GM12878 (cell line): ENCODE data around the gene FMN2. TPM values are rescaled to one million over a fixed set of nuclear protein-coding genes. Genes with fewer than 3 reads are reported as not detected.

Experiments used
- ATAC-seq: fragments of 200-7000 bp; cut with Tn5 transposase; 3 replicates; pipeline ENCODE4 v1.9.1; 2020; ENCODE audit warnings: mild to moderate bottlenecking, moderate library complexity
- BruUV-seq: library from RNA; stranded (reverse); fragments of 400-500 nt; replicated peaks from 2 replicates; lab custom pipeline; 2021; lab: Mats Ljungman, UMichigan
- CTCF ChIA-PET: fragments of 300-600 bp; sonication (Branson Sonifier 250); formaldehyde crosslinking; extraction: SDS; loops from one replicate; lab custom pipeline; 2021; ENCODE audit warnings: inconsistent platforms; lab: Yijun Ruan, JAX
- POLR2A ChIA-PET: fragments of 350-600 bp; formaldehyde crosslinking; extraction: SDS; loops from one replicate; lab custom pipeline; 2021; ENCODE audit warnings: inconsistent platforms; lab: Charles Lee
- RAD21 ChIA-PET: fragments of 300-600 bp; sonication (Branson Sonifier 250); formaldehyde crosslinking; loops from one replicate; lab custom pipeline; 2023; ENCODE audit warnings: antibody characterized with exemption; ENCODE audit not compliant: unreplicated experiment; lab: Charles Lee
- SMC1A ChIA-PET: fragments of 300-600 bp; sonication (Branson Sonifier 250); formaldehyde crosslinking; loops from one replicate; lab custom pipeline; 2023; ENCODE audit not compliant: unreplicated experiment, uncharacterized antibody; lab: Charles Lee
- DNase-seq: peaks from one replicate; pipeline ENCODE4 v3.0.0-alpha.2; 2011; ENCODE audit warnings: low read depth, low spot score
- FAIRE-seq: peaks from 3 replicates; lab custom pipeline; 2011; peaks lifted over from hg19 to GRCh38; lab: Jason Lieb, UNC
- H2AFZ ChIP-seq: 2 replicates; pipeline ENCODE4 v1.6.0; 2011; ENCODE audit warnings: low read depth, low read length, control low read depth; ENCODE audit not compliant: control insufficient read depth
- H3K27ac ChIP-seq: 2 replicates; pipeline ENCODE4 v1.5.1; 2011; ENCODE audit warnings: control low read depth; ENCODE audit not compliant: control insufficient read depth, insufficient read depth
- H3K27me3 ChIP-seq, 2 experiments: replicated peaks in 1 of 2; 2 replicates each; pipeline versions ENCODE4 v1.6.0 to v1.6.1; 2011; ENCODE audit warnings: low read length in 1 of 2; ENCODE audit not compliant: control insufficient read depth in 2 of 2, insufficient read depth in 2 of 2
- H3K36me3 ChIP-seq, 2 experiments: 2 replicates each; pipeline ENCODE4 v1.5.1; 2011; ENCODE audit warnings: low read length in 1 of 2; ENCODE audit not compliant: control insufficient read depth in 2 of 2, insufficient read depth in 2 of 2
- H3K4me1 ChIP-seq: 2 replicates; pipeline ENCODE4 v1.6.1; 2011; ENCODE audit warnings: mild to moderate bottlenecking, low read length, moderate library complexity, mixed read lengths; ENCODE audit not compliant: control insufficient read depth, insufficient read depth
- H3K4me2 ChIP-seq: 2 replicates; pipeline ENCODE4 v1.6.0; 2011; ENCODE audit warnings: control low read depth; ENCODE audit not compliant: control insufficient read depth, insufficient read depth
- H3K4me3 ChIP-seq: fragments of 200-600 bp; sonication (generic); 2 replicates; pipeline ENCODE4 v1.5.1; 2016
- H3K79me2 ChIP-seq: 2 replicates; pipeline ENCODE4 v1.6.0; 2011; ENCODE audit warnings: low read length; ENCODE audit not compliant: control insufficient read depth, insufficient read depth
- H3K9ac ChIP-seq: 2 replicates; pipeline ENCODE4 v1.8.0; 2011; ENCODE audit warnings: low read length, control low read depth, mixed read lengths; ENCODE audit not compliant: control insufficient read depth, insufficient read depth
- H3K9me3 ChIP-seq: replicated peaks from 3 replicates; pipeline ENCODE4 v1.5.1; 2011; ENCODE audit warnings: mild to moderate bottlenecking, low read length; ENCODE audit not compliant: control insufficient read depth, insufficient read depth
- H4K20me1 ChIP-seq: 2 replicates; pipeline ENCODE4 v1.6.0; 2011; ENCODE audit not compliant: control insufficient read depth, insufficient read depth
- ATF7 ChIP-seq: fragments of 450-650 bp; IDR thresholded peaks from 2 replicates; pipeline ENCODE4 v1.6.1; 2016; ENCODE audit warnings: low read depth, mild to moderate bottlenecking
- BRCA1 ChIP-seq: IDR thresholded peaks from 2 replicates; pipeline ENCODE4 v1.6.1; 2011; ENCODE audit warnings: low read depth, low read length, improper control_type of control experiment
- CBX5 ChIP-seq: sonication (generic); IDR thresholded peaks from 2 replicates; pipeline ENCODE4 v1.6.1; 2016; ENCODE audit warnings: low read depth, moderate library complexity, mild to moderate bottlenecking, inconsistent platforms
- HDAC2 ChIP-seq: fragments of 200-600 bp; sonication (generic); IDR thresholded peaks from 2 replicates; pipeline ENCODE4 v1.6.1; 2017
- HDGF ChIP-seq: fragments of 450-650 bp; IDR thresholded peaks from 2 replicates; pipeline ENCODE4 v1.6.1; 2016; ENCODE audit warnings: antibody characterized with exemption
- KDM1A ChIP-seq: fragments of 200-600 bp; sonication (generic); IDR thresholded peaks from 2 replicates; pipeline ENCODE4 v1.6.1; 2016; ENCODE audit warnings: borderline replicate concordance
- KLF5 ChIP-seq: fragments of 450-650 bp; IDR thresholded peaks from 2 replicates; pipeline ENCODE4 v1.6.1; 2014; ENCODE audit warnings: mild to moderate bottlenecking; ENCODE audit not compliant: partially characterized antibody
- POLR2AphosphoS2 ChIP-seq: IDR thresholded peaks from 2 replicates; pipeline ENCODE4 v1.6.1; 2011; ENCODE audit warnings: low read depth, mild to moderate bottlenecking, low read length, improper control_type of control experiment, moderate library complexity
- RELA ChIP-seq: fragments of 450-650 bp; IDR thresholded peaks from 2 replicates; pipeline ENCODE4 v1.8.0; 2014; ENCODE audit warnings: borderline replicate concordance; ENCODE audit not compliant: partially characterized antibody
- SIN3A ChIP-seq: IDR thresholded peaks from 2 replicates; pipeline ENCODE4 v1.6.1; 2012; ENCODE audit warnings: low read depth, low read length, improper control_type of control experiment
- SMAD5 ChIP-seq: IDR thresholded peaks from 2 replicates; pipeline ENCODE4 v1.6.1; 2016; ENCODE audit warnings: antibody characterized with exemption, low read depth
- ZNF207 ChIP-seq: fragments of 450-650 bp; IDR thresholded peaks from 2 replicates; pipeline ENCODE4 v1.6.1; 2014; ENCODE audit warnings: antibody characterized with exemption, mild to moderate bottlenecking, borderline replicate concordance
- ZNF217 ChIP-seq: fragments of 450-650 bp; IDR thresholded peaks from 2 replicates; pipeline ENCODE4 v1.6.1; 2017; ENCODE audit warnings: antibody characterized with exemption, mild to moderate bottlenecking
- WGBS: methylation state at CpG from one replicate; pipeline ENCODE4 v1.1.6; 2016; ENCODE audit warnings: low lambda C conversion rate; ENCODE audit not compliant: insufficient replicate concordance, insufficient coverage; ENCODE audit errors: missing lambda C conversion rate; 5-methylcytosine and 5-hydroxymethylcytosine counted together
- in situ Hi-C: fragments of 300-500 bp; cut with MboI; formaldehyde crosslinking; loops from 9 replicates; pipeline ENCODE4 v1.14.3; 2018; ENCODE audit warnings: mixed read lengths
- intact Hi-C: fragments of 100-400 bp; cut with micrococcal nuclease; formaldehyde crosslinking; loops from one replicate; pipeline ENCODE4 v1.14.2; 2022; ENCODE audit not compliant: unreplicated experiment
- polyA plus RNA-seq, 11 experiments: library from polyadenylated mRNA; depleted of rRNA in 4 of 11; unstranded in 6 of 11; stranded (reverse) in 5 of 11; fragments of >200 nt; fragmentation: Nextera tagmentation in 4 of 11; fragmentation: Illumina TruSeq in 1 of 11; extraction: Ambion mirVana in 4 of 11; extraction: Trizol in 1 of 11; gene quantifications; 1 replicate in 1 of 11; 2 replicates in 10 of 11; pipeline versions ENCODE4 v1.2.1 to v1.2.3, GENCODE V29; 2011 to 2016; ENCODE audit warnings: inconsistent platforms in 2 of 11, missing spikeins in 2 of 11, low read depth in 1 of 11
- total RNA-seq, 4 experiments: library from RNA; depleted of rRNA in 3 of 4; stranded (reverse); fragments of >200 nt in 3 of 4; fragmentation: Illumina TruSeq in 1 of 4; extraction: Trizol in 1 of 4; gene quantifications; 2 replicates each; pipeline versions ENCODE4 v1.2.1 to v1.2.3, GENCODE V29; 2013 to 2021
- TF ChIP-seq, protein P1 (sequence below): fragments of 450-650 bp; IDR thresholded peaks from 2 replicates; pipeline ENCODE4 v1.6.1; 2017; ENCODE audit warnings: antibody characterized with exemption, mild to moderate bottlenecking, moderate library complexity
- TF ChIP-seq, protein P2 (sequence below): fragments of 450-650 bp; IDR thresholded peaks from 2 replicates; pipeline ENCODE4 v1.6.1; 2017; ENCODE audit warnings: mild to moderate bottlenecking, moderate library complexity
- TF ChIP-seq, protein P3 (sequence below): fragments of 150-350 bp; IDR thresholded peaks from 2 replicates; pipeline ENCODE4 v1.6.1; 2014; ENCODE audit warnings: mild to moderate bottlenecking, low read depth, low read length

The FMN2 gene
- total and polyA plus RNA-seq, 10 of the 15 experiments (the other 5 are each of a cell fraction or from before 2014, with no cell fraction given), result 0.60 TPM; not detected in 9

DNA sequence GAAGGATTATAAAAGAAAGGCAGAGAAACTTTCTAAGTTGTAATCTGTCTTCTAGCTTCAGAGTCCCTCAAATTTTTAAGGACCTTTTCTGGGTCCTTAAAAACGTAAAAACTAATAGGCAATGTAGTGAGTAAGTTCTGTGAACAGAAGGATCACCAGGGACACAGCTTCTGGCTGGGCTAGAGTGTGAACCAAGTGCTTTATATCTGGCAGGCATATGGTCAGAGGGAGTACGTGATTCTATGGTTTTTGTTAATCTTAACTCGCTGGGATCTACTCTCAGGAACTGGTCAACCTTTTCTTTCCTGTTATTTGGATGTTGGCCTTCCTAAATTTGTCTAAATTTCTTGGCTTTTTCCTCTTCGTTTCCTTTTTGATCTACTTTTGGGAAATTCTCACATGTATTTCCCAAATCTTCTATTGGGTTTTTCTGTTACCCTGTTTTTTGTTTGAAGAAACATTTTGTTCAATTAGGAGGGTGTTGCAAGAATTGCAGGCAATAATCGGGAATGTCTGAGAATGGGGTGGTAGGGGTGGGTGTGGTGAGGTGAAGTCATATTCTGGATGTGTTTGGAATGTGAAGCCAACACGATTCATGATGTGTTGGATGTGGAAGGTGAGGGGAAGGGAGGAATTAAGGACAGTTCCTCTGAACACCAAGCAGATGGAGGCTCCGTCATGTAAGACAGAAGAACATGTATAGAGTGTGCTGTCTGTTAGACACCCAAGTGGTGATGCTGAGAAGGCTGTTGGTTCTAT is 193.2 kb downstream of the FMN2 start (continued):
- TF ChIP-seq, protein P1, sequence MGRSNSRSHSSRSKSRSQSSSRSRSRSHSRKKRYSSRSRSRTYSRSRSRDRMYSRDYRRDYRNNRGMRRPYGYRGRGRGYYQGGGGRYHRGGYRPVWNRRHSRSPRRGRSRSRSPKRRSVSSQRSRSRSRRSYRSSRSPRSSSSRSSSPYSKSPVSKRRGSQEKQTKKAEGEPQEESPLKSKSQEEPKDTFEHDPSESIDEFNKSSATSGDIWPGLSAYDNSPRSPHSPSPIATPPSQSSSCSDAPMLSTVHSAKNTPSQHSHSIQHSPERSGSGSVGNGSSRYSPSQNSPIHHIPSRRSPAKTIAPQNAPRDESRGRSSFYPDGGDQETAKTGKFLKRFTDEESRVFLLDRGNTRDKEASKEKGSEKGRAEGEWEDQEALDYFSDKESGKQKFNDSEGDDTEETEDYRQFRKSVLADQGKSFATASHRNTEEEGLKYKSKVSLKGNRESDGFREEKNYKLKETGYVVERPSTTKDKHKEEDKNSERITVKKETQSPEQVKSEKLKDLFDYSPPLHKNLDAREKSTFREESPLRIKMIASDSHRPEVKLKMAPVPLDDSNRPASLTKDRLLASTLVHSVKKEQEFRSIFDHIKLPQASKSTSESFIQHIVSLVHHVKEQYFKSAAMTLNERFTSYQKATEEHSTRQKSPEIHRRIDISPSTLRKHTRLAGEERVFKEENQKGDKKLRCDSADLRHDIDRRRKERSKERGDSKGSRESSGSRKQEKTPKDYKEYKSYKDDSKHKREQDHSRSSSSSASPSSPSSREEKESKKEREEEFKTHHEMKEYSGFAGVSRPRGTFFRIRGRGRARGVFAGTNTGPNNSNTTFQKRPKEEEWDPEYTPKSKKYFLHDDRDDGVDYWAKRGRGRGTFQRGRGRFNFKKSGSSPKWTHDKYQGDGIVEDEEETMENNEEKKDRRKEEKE, result no peak
- TF ChIP-seq HDAC2, result no peak
- TF ChIP-seq HDGF, result no peak
- no peak for TF ChIP-seq SMAD5

DNA sequence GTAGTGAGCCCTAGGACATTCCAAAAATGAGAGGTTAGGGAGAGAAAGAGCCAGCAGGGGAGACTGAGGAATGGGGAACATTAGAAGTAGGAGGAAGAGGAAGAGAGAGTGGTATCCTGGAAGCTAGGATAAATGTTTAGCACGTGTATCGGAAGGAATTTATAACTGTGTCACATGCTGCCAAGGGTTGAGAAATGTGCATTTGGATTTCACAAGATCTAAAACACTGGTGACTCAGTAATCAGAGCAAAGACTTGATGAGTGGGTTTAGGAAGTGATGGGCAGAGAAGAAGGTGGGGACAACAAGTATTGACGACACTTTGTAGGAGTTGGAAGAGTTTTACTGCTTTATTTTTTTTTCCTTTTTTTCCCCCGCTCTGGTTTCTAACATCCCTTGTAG is 193.9 kb downstream of the FMN2 start:
- Histone ChIP-seq H2AFZ (no peak overlapping the region), H3K4me1 (no peaks in the 10 kb centered on the region), H3K4me3 (no peak overlapping the region), H3K36me3 (no peaks in the 10 kb centered on the region), H3K9me3 (no peaks in the 10 kb centered on the region), H3K79me2 (no peaks in the 10 kb centered on the region), H3K27ac (no peak overlapping the region), H3K27me3 (no peaks in the 10 kb centered on the region), H3K9ac (no peak overlapping the region), H4K20me1 (no peaks in the 10 kb centered on the region), H3K4me2 (no peak overlapping the region)
- ChIA-PET CTCF (no interaction called here), POLR2A (no interaction called here), SMC1A (no interaction called here), RAD21 (no interaction called here)
- BruUV-seq, result no TSS peak
- DNase-seq (no peak), FAIRE-seq (no peak), ATAC-seq (no peak)
- in situ Hi-C loops, result no loop called here
- intact Hi-C loops, result no loop called here
- 51% methylated on average over 4 of the region's 4 CpGs for WGBS
- TF ChIP-seq KDM1A (no peak), BRCA1 (no peak), CBX5 (no peak), SIN3A (no peak), ZNF207 (no peak), ZNF217 (no peak), POLR2AphosphoS2 (no peak), RELA (no peak), KLF5 (no peak), ATF7 (no peak)
- TF ChIP-seq, protein P2, sequence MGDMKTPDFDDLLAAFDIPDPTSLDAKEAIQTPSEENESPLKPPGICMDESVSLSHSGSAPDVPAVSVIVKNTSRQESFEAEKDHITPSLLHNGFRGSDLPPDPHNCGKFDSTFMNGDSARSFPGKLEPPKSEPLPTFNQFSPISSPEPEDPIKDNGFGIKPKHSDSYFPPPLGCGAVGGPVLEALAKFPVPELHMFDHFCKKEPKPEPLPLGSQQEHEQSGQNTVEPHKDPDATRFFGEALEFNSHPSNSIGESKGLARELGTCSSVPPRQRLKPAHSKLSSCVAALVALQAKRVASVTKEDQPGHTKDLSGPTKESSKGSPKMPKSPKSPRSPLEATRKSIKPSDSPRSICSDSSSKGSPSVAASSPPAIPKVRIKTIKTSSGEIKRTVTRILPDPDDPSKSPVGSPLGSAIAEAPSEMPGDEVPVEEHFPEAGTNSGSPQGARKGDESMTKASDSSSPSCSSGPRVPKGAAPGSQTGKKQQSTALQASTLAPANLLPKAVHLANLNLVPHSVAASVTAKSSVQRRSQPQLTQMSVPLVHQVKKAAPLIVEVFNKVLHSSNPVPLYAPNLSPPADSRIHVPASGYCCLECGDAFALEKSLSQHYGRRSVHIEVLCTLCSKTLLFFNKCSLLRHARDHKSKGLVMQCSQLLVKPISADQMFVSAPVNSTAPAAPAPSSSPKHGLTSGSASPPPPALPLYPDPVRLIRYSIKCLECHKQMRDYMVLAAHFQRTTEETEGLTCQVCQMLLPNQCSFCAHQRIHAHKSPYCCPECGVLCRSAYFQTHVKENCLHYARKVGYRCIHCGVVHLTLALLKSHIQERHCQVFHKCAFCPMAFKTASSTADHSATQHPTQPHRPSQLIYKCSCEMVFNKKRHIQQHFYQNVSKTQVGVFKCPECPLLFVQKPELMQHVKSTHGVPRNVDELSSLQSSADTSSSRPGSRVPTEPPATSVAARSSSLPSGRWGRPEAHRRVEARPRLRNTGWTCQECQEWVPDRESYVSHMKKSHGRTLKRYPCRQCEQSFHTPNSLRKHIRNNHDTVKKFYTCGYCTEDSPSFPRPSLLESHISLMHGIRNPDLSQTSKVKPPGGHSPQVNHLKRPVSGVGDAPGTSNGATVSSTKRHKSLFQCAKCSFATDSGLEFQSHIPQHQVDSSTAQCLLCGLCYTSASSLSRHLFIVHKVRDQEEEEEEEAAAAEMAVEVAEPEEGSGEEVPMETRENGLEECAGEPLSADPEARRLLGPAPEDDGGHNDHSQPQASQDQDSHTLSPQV, result no peak
- TF ChIP-seq, protein P3, sequence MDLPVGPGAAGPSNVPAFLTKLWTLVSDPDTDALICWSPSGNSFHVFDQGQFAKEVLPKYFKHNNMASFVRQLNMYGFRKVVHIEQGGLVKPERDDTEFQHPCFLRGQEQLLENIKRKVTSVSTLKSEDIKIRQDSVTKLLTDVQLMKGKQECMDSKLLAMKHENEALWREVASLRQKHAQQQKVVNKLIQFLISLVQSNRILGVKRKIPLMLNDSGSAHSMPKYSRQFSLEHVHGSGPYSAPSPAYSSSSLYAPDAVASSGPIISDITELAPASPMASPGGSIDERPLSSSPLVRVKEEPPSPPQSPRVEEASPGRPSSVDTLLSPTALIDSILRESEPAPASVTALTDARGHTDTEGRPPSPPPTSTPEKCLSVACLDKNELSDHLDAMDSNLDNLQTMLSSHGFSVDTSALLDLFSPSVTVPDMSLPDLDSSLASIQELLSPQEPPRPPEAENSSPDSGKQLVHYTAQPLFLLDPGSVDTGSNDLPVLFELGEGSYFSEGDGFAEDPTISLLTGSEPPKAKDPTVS, result no peak
